BJ (cell line): Measurements from ENCODE around the gene AMACR. TPM values are rescaled to one million over a fixed set of nuclear protein-coding genes. Genes with fewer than 3 reads are reported as not detected.

ENCODE experiments used
- CTCF ChIA-PET: fragments of 350-600 bp; formaldehyde crosslinking; extraction: SDS; loops from one replicate; lab custom pipeline; 2021; ENCODE audit warnings: antibody characterized with exemption, inconsistent platforms; lab: Yijun Ruan, JAX
- POLR2A ChIA-PET: fragments of 300-600 bp; sonication (Branson Sonifier 250); formaldehyde crosslinking; extraction: SDS; loops from one replicate; lab custom pipeline; 2021; ENCODE audit warnings: antibody characterized with exemption; lab: Charles Lee
- DNase-seq: peaks from one replicate; pipeline ENCODE4 v3.0.0-alpha.2; 2011; ENCODE audit warnings: low read depth
- H3K27me3 ChIP-seq: 2 replicates; pipeline ENCODE4 v1.6.0; 2011; ENCODE audit warnings: low read length; ENCODE audit not compliant: control insufficient read depth, insufficient read depth
- H3K36me3 ChIP-seq: 2 replicates; pipeline ENCODE4 v1.5.1; 2011; ENCODE audit warnings: low read length; ENCODE audit not compliant: control insufficient read depth, insufficient read depth
- H3K4me3 ChIP-seq: 2 replicates; pipeline ENCODE4 v1.5.1; 2011; ENCODE audit warnings: low read depth, mild to moderate bottlenecking, control low read depth, low read length
- polyA plus RNA-seq: library from polyadenylated mRNA; depleted of rRNA; stranded (reverse); fragments of >200 nt; gene quantifications from 2 replicates; pipeline ENCODE4 v1.2.3, GENCODE V29; 2011
- TF ChIP-seq, protein P1 (sequence below): IDR thresholded peaks from 2 replicates; pipeline ENCODE4 v1.5.1; 2011; ENCODE audit warnings: low read depth, mild to moderate bottlenecking, control low read depth, inconsistent platforms, low read length, moderate library complexity; ENCODE audit not compliant: insufficient read depth

Gene AMACR
- polyA plus RNA-seq, 1 experiment, result 7.1 TPM

DNA sequence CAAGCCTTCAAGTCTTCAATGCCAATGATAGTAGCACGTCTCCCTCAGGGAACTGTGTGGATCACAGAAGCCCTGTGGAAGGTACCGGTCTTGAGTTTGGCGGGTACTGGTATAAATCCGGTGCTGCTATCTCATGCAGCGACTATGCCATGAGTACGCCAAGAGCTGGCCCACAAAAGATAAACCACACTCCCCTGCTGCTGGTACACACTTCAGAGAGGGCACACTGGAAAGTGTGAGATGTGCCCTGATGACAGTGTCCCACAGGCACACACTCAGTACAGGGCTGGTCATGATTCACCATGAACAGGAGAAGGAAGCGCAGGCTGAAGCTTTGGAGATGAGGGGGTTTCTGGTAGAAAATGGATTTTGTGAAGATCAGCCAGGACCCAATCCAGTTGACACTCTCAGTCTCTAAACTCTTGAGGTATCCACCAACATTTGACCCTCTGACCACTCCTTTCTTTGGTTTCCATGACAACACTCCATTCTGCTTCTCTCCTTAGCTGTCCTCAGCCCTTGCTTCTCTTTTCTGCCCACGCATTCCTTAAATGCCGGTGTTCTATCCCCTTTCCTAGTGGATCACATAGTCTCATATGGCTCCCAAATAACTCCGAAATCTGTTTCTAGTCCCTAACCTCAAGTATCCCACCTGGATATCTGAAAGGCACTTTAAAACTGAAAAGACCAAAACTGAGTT is 5.1 kb downstream of the AMACR start:
- POLR2A ChIA-PET, result no interaction called here
- Histone ChIP-seq H3K27me3 (no peaks in the 10 kb centered on the region), H3K36me3 (peaks cover 2% of the 10 kb centered on the region; the same call in 1 of the 2 replicates), H3K4me3 (no peak overlapping the region)
- CTCF ChIA-PET, result no interaction called here
- no peak for DNase-seq
- TF ChIP-seq, protein P1, sequence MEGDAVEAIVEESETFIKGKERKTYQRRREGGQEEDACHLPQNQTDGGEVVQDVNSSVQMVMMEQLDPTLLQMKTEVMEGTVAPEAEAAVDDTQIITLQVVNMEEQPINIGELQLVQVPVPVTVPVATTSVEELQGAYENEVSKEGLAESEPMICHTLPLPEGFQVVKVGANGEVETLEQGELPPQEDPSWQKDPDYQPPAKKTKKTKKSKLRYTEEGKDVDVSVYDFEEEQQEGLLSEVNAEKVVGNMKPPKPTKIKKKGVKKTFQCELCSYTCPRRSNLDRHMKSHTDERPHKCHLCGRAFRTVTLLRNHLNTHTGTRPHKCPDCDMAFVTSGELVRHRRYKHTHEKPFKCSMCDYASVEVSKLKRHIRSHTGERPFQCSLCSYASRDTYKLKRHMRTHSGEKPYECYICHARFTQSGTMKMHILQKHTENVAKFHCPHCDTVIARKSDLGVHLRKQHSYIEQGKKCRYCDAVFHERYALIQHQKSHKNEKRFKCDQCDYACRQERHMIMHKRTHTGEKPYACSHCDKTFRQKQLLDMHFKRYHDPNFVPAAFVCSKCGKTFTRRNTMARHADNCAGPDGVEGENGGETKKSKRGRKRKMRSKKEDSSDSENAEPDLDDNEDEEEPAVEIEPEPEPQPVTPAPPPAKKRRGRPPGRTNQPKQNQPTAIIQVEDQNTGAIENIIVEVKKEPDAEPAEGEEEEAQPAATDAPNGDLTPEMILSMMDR, result no peak

DNA sequence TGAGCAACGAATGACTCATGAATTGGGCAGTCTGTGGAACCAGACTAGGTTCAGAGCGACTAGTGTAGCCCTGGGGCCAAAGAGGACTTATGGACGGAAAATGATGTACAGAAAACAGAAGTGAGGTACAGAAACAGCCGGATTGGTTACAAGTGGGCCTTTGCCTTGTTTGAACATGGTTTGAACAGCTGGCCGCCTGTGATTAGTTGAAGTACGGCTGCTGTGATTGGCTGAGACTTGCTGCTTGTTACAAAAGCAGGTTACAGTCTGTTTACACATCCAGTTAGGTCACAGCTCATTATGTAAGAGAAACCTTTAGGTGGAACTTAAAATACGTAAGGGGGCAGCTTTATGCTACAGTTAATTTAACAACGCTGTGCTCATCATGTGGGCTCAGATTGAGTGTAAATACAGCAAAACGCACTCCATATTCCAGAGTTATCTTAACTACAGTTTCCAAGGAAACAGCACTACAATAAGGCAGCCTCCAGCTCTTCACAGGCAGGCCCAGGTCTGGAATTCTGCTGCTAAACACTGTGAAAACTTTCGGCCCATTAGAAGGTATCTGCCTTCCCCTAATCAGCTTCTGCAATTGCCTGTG is 6.5 kb downstream of the AMACR start:
- no peak overlapping the region for H3K4me3 ChIP-seq
- H3K36me3 ChIP-seq, result peaks cover 2% of the 10 kb centered on the region; the same call in 1 of the 2 replicates
- no peaks in the 10 kb centered on the region for H3K27me3 ChIP-seq
- ChIA-PET POLR2A (no interaction called here), CTCF (no interaction called here)
- no peak for DNase-seq
- TF ChIP-seq, protein P1, result no peak

DNA sequence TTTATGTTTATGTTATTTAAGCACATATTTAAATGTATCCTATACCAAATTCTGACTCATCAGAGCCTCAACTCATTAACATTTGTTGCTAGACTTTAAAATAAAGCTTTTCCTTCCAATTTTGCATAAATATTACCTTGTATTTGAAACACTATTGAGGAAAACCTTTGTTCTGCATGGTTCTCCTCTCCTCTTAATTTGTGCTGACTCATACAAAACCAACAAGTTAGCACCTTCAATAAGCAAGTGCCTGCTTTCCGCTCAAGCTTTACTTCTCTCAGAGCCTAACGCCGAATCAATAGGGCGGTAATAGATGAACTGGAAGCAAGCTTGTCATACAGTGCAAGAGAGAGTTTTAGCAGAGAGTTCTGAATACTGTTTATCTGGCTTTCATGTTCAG is 7.9 kb downstream of the AMACR start:
- Histone ChIP-seq H3K36me3 (peaks cover 2% of the 10 kb centered on the region; the same call in 1 of the 2 replicates), H3K4me3 (no peak overlapping the region), H3K27me3 (no peaks in the 10 kb centered on the region)
- DNase-seq, result no peak
- POLR2A ChIA-PET, result no interaction called here
- CTCF ChIA-PET, result no interaction called here
- TF ChIP-seq, protein P1, result no peak

DNA sequence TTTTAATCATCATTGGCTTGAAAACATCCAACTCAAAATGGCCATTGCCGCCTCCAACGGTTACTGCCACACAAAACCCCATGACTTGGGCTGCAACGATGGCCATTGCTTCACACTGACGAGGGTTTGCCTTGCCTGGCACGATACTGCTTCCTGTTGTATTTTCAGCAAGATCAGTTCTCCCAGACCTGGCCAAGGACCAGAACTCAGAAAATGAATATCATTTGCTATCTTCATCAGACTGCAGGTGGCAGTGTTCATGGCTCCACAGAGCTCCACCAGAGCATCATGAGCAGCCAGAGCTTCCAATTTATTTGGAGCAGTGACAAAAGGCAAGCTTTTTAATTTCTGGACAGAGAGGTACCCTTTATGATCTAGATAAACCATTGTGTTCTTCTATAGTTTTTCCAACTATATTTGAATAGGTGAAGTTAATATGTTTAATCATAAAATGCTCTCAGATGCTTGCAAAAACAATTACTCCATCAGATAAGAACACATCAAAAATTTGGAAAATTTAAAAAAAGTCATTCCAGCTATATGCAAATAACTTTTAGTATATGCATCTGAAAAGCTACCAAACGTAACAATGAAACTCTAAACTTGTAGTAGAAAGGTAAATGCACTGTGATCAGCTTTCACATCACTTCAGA is 10.4 kb downstream of the AMACR start:
- no peak overlapping the region for H3K4me3 ChIP-seq
- CTCF ChIA-PET, result interaction anchor here (0.6 to 3.6 kb wide), 16 partner anchors 8 to 932 kb away, joined by 3 to 19 read pairs (median 3); no protein-coding TSS in a partner anchor
- DNase-seq, result peak; percentile 73
- no peaks in the 10 kb centered on the region for H3K36me3 ChIP-seq
- POLR2A ChIA-PET, result no interaction called here
- no peaks in the 10 kb centered on the region for H3K27me3 ChIP-seq
- TF ChIP-seq, protein P1, result peak; percentile 78

DNA sequence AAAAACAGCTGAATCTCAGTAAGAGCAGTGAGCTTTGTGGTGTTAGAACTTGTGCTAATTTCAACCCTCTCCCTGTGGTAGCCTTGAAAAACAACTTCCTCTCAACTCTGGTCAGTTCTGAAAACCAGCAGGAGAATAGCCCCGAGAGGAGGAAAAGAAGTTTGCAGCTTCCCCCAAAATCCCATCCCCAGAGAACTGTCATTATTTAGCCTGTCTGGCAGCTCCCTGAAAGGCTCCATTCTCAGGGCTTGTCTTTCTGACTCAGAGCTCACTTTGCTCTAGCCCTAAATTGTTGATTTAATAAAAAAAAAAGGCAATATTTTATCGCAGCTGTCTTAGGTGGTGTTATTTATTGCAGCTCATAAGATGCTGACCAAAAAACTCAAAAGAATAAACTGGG is 12.0 kb downstream of the AMACR start:
- H3K4me3 ChIP-seq, result no peak overlapping the region
- ChIA-PET POLR2A (no interaction called here), CTCF (interaction anchor here (0.6 to 3.6 kb wide), 9 partner anchors 9 to 964 kb away, joined by 3 to 19 read pairs (median 4); no protein-coding TSS in a partner anchor)
- no peaks in the 10 kb centered on the region for H3K27me3 ChIP-seq
- DNase-seq, result no peak
- TF ChIP-seq, protein P1, result no peak
- no peaks in the 10 kb centered on the region for H3K36me3 ChIP-seq
